ENCODE results near the gene SYCP2L.
"Not testable (repeated sequence)": the region's sequence is repeated elsewhere in the genome, so short reads cannot be mapped to it uniquely, and the experiment has no call there.

The SYCP2L gene

GRCh38 chr6:10849901-10850300 is 37.0 kb upstream of the SYCP2L start:
- TF ChIP-seq, protein P1, sequence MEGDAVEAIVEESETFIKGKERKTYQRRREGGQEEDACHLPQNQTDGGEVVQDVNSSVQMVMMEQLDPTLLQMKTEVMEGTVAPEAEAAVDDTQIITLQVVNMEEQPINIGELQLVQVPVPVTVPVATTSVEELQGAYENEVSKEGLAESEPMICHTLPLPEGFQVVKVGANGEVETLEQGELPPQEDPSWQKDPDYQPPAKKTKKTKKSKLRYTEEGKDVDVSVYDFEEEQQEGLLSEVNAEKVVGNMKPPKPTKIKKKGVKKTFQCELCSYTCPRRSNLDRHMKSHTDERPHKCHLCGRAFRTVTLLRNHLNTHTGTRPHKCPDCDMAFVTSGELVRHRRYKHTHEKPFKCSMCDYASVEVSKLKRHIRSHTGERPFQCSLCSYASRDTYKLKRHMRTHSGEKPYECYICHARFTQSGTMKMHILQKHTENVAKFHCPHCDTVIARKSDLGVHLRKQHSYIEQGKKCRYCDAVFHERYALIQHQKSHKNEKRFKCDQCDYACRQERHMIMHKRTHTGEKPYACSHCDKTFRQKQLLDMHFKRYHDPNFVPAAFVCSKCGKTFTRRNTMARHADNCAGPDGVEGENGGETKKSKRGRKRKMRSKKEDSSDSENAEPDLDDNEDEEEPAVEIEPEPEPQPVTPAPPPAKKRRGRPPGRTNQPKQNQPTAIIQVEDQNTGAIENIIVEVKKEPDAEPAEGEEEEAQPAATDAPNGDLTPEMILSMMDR (conservative IDR thresholded peaks at IDR 0.05; ENCODE audit: low read length): no peak
- H3K4me3 ChIP-seq (ENCODE audit: low read length): no peak overlapping the region
- DNase-seq (ENCODE audit: low read depth): no peak

GRCh38 chr6:10850728-10851127 is 36.1 kb upstream of the SYCP2L start:
- no peak for DNase-seq (ENCODE audit: low read depth)
- TF ChIP-seq, protein P1 (conservative IDR thresholded peaks at IDR 0.05; ENCODE audit: low read length): no peak

DNA sequence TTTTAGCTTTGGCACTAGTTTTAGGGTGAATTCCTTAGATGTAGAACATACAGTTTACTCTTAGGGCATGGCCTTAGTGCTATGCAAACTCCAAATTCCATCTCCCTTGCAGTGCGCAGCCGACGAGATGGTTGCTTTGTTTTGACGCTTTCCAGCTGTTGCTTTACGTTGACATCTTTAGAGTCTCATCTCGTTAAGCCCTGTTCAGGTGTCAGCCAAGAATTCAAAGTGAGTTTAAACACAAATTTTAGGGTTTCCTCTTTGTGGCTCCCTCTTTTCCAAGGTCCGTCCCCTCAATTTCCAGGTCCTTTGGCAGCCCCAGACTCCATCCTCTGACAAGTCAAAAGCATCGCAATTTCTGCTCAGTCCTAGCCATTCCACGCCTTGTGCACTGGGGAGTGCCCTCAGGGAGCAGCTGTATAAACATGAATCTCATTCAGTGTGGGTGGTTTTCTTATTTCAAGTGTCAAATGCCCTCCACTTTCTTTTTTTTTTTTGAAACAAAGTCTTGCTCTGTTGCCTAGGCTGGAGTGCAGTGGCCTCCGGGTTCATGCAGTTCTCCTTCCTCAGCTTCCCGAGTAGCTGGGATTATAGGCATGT is 34.4 kb upstream of the SYCP2L start:
- no peak overlapping the region for H3K4me3 ChIP-seq (ENCODE audit: low read length)
- no peak for DNase-seq (ENCODE audit: low read depth)
- TF ChIP-seq, protein P1 (conservative IDR thresholded peaks at IDR 0.05; ENCODE audit: low read length): no peak

More at GRCh38 chr6:10850728-10851127, 36.1 kb upstream of the SYCP2L start:
- H3K4me3 ChIP-seq (ENCODE audit: low read length): no peak overlapping the region

GRCh38 chr6:10853849-10854300 is 33.0 kb upstream of the SYCP2L start:
- DNase-seq (ENCODE audit: low read depth); H3K4me3 ChIP-seq (ENCODE audit: low read length): not testable (repeated sequence)

GRCh38 chr6:10854922-10855632 is 31.8 kb upstream of the SYCP2L start:
- DNase-seq (ENCODE audit: low read depth): no peak
- H3K4me3 ChIP-seq (ENCODE audit: low read length): no peak overlapping the region
- TF ChIP-seq, protein P1 (conservative IDR thresholded peaks at IDR 0.05; ENCODE audit: low read length): no peak

GRCh38 chr6:10857259-10857658 is 29.6 kb upstream of the SYCP2L start:
- TF ChIP-seq, protein P1 (conservative IDR thresholded peaks at IDR 0.05; ENCODE audit: low read length): no peak
- H3K4me3 ChIP-seq (ENCODE audit: low read length): no peak overlapping the region
- no peak for DNase-seq (ENCODE audit: low read depth)

DNA sequence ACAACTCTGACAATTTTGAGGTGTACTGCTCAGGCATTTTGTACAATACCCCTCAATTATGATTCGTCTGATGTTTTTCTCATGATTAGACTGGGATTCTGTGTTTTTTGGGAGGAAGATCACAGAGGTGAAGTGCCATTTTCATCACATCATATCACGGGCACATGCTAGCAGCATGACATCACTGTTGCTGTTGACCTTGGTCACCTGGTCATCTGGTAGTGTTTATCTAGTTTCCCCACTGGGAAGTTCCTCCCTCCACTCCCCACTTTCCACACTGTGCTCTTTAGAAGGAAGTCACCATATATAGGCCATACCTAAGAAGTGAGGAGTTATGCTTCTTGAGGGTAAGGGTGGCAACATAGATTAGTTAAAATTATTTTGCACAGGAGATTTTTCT is 25.8 kb upstream of the SYCP2L start:
- no peak for DNase-seq (ENCODE audit: low read depth)
- H3K4me3 ChIP-seq (ENCODE audit: low read length): no peak overlapping the region
- TF ChIP-seq, protein P1 (conservative IDR thresholded peaks at IDR 0.05; ENCODE audit: low read length): no peak

Data from AG10803 (cell line).